ENCODE data around the gene RPL18A. TPM values are rescaled to one million over a fixed set of nuclear protein-coding genes. Genes with fewer than 3 reads are reported as not detected.
A peak's percentile ranks its signal among the peaks of the same experiment; 100 is the strongest.

Gene RPL18A
- total RNA-seq (2014; rRNA removed; shearing (Covaris generic)), result 2,643 and 3,019 TPM in 2 replicates
- total RNA-seq (2022), result 3,145 and 3,253 TPM in 2 replicates
- percentile 99 among the genes with signal in this experiment for Bru-seq, nascent RNA
- percentile 99 among the genes with signal in this experiment for BruChase-seq, experiment 1, labeled RNA remaining after a 6-hour chase
- percentile 98 among the genes with signal in this experiment for BruChase-seq, experiment 2, labeled RNA remaining after a 2-hour chase
- long read RNA-seq, transcript RPL18A-201 (5 exons, 665 nt), result major isoform, 1,294 of 1,426 reads
- long read RNA-seq, transcript RPL18A-203 (4 exons, 1,084 nt), result minor isoform, 12 of 1,426 reads
- long read RNA-seq, partial matches to known transcripts, result 114 of 1,426 reads
- long read RNA-seq, other reads (novel, unspliced or antisense), result 6 of 1,426 reads

- intact Hi-C loops (cut with micrococcal nuclease; ENCODE audit: unreplicated experiment), result loop anchor here (1.0 to 5.0 kb wide), 4 partner anchors 73 to 252 kb away; partner anchors contain the start of gene MAP1S
- Histone ChIP-seq H3K4me2 (ENCODE audit: low read length) (peak within 1 kb of the TSS; percentile 96), H3K36me3 (ENCODE audit: insufficient read depth, low read length) (peaks cover 49% of the 10 kb centered on the region), H3K4me3 (ENCODE audit: low read depth, low read length, poor library complexity, severe bottlenecking) (peak within 1 kb of the TSS; percentile 90), H4K20me1 (ENCODE audit: insufficient read depth, low read length) (peaks cover 21% of the 10 kb centered on the region), H3K79me2 (ENCODE audit: insufficient read depth, low read depth, low read length) (peaks cover 28% of the 10 kb centered on the region), H3K9me3 (ENCODE audit: low read length) (no peaks in the 10 kb centered on the region), H3K4me1 (ENCODE audit: insufficient read depth, low read length, poor library complexity, severe bottlenecking) (peaks cover 36% of the 10 kb centered on the region), H3K27ac (ENCODE audit: low read depth, low read length, poor library complexity, severe bottlenecking) (peak within 1 kb of the TSS; percentile 65), H3K9me2 (ENCODE audit: insufficient read depth, low read length) (no peaks in the 10 kb centered on the region), H2AFZ (ENCODE audit: low read length) (peak within 1 kb of the TSS; percentile 95)
- CTCF ChIA-PET (ENCODE audit: unreplicated experiment), result interaction anchor here (0.6 to 1.1 kb wide), 10 partner anchors 10 to 1018 kb away, joined by 3 to 21 read pairs (median 9); no protein-coding TSS in a partner anchor
- peak; percentile 100 for DNase-seq (ENCODE audit: low spot score)
- BruUV-seq (replicated peaks), result no TSS peak
- POLR2A ChIA-PET, result interaction anchor here (0.6 to 1.7 kb wide), 17 partner anchors 8 to 729 kb away, joined by 3 to 15 read pairs (median 5); partner anchors contain the start of genes CCDC124, JAK3, MAP1S and PGLS
- TF ChIP-seq EZH2phosphoT487 (IDR thresholded peaks at IDR 0.05; ENCODE audit: borderline replicate concordance, low read depth, low read length), result no peak
- TF ChIP-seq CTCF (conservative IDR thresholded peaks at IDR 0.05; ENCODE audit: low read length), result peak; percentile 93
Measured at GRCh38 chr19:17859533-17860330, at the start of gene RPL18A. RPL18A (plus strand) TSS chr19:17859910; CDS start chr19:17859957, 47 bp downstream.

GRCh38 chr19:17811103-17811502 is 48.6 kb upstream of the RPL18A start:
- Histone ChIP-seq H3K79me2 (ENCODE audit: insufficient read depth, low read depth, low read length) (no peaks in the 10 kb centered on the region), H3K4me3 (ENCODE audit: low read depth, low read length, poor library complexity, severe bottlenecking) (no peak overlapping the region), H4K20me1 (ENCODE audit: insufficient read depth, low read length) (no peaks in the 10 kb centered on the region), H3K27ac (ENCODE audit: low read depth, low read length, poor library complexity, severe bottlenecking) (no peak overlapping the region), H3K4me1 (ENCODE audit: insufficient read depth, low read length, poor library complexity, severe bottlenecking) (no peaks in the 10 kb centered on the region), H3K4me2 (ENCODE audit: low read length) (no peak overlapping the region), H2AFZ (ENCODE audit: low read length) (no peak overlapping the region), H3K9me2 (ENCODE audit: insufficient read depth, low read length) (no peaks in the 10 kb centered on the region), H3K9me3 (ENCODE audit: low read length) (no peaks in the 10 kb centered on the region), H3K36me3 (ENCODE audit: insufficient read depth, low read length) (no peaks in the 10 kb centered on the region)
- ChIA-PET POLR2A (no interaction called here), CTCF (ENCODE audit: unreplicated experiment) (no interaction called here)
- no peak for TF ChIP-seq EZH2phosphoT487 (IDR thresholded peaks at IDR 0.05; ENCODE audit: borderline replicate concordance, low read depth, low read length)
- TF ChIP-seq CTCF (conservative IDR thresholded peaks at IDR 0.05; ENCODE audit: low read length), result no peak
- no peak for DNase-seq (ENCODE audit: low spot score)
- no TSS peak for BruUV-seq (replicated peaks)
- intact Hi-C loops (cut with micrococcal nuclease; ENCODE audit: unreplicated experiment), result no loop called here

All from OCI-LY7 (cell line).